ENCODE results near the gene CEMIP2. TPM values are rescaled to one million over a fixed set of nuclear protein-coding genes. Genes with fewer than 3 reads are reported as not detected.

The CEMIP2 gene
- total RNA-seq, 1 donor from 2014 or later, result 139 TPM

DNA sequence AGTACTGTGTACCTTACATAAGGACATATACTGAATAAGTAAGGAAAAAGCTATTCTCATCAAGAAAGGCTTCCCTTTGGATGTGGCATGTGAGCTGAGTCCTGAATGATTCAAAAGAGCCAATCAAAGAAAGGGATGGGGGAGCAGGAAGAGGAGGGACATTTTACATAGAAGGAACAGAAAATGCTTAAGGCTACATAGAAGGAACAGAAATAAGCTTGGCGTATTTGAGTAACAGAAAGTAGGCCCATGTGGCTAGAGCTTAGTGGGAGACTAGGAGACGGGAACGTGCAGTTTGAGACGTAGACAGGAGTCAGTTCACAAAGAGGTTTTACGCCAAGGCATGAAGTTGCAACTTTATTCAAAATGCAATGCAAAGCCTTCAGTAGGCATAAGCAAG, 126.3 kb downstream of the CEMIP2 start:
- H3K9me3 ChIP-seq (ENCODE audit: insufficient read depth, low read depth, low read length), result no peaks in the 10 kb centered on the region
- H3K36me3 ChIP-seq (ENCODE audit: insufficient read depth, low read length), result no peaks in the 10 kb centered on the region
- Mint-ChIP-seq H3K36me3 (ENCODE audit: low read depth, unreplicated experiment) (no peaks in the 10 kb centered on the region), H3K4me1 (ENCODE audit: low read depth, unreplicated experiment) (peaks cover 2% of the 10 kb centered on the region), H3K4me3 (ENCODE audit: unreplicated experiment) (no peak overlapping the region), H3K9me3 (ENCODE audit: unreplicated experiment) (no peaks in the 10 kb centered on the region), H3K27me3 (ENCODE audit: low read depth, unreplicated experiment) (peaks cover 2% of the 10 kb centered on the region), H3K27ac (ENCODE audit: unreplicated experiment) (no peak overlapping the region)
- no peaks in the 10 kb centered on the region for H3K79me2 ChIP-seq (ENCODE audit: insufficient read depth, low read length)
- TF ChIP-seq, protein P1, sequence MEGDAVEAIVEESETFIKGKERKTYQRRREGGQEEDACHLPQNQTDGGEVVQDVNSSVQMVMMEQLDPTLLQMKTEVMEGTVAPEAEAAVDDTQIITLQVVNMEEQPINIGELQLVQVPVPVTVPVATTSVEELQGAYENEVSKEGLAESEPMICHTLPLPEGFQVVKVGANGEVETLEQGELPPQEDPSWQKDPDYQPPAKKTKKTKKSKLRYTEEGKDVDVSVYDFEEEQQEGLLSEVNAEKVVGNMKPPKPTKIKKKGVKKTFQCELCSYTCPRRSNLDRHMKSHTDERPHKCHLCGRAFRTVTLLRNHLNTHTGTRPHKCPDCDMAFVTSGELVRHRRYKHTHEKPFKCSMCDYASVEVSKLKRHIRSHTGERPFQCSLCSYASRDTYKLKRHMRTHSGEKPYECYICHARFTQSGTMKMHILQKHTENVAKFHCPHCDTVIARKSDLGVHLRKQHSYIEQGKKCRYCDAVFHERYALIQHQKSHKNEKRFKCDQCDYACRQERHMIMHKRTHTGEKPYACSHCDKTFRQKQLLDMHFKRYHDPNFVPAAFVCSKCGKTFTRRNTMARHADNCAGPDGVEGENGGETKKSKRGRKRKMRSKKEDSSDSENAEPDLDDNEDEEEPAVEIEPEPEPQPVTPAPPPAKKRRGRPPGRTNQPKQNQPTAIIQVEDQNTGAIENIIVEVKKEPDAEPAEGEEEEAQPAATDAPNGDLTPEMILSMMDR (IDR thresholded peaks at IDR 0.05; ENCODE audit: insufficient read depth, low read depth, low read length), result no peak
- no peak for TF ChIP-seq EZH2 (IDR thresholded peaks at IDR 0.05; ENCODE audit: insufficient read depth, low read length)
- H4K20me1 ChIP-seq (ENCODE audit: insufficient read depth, low read length), result no peaks in the 10 kb centered on the region
- H2AFZ ChIP-seq (ENCODE audit: low read depth, low read length), result no peak overlapping the region
- DNase-seq (ENCODE audit: low read depth), result no peak
- FAIRE-seq, result no peak
- H3K4me3 ChIP-seq (ENCODE audit: insufficient read depth, low read depth, low read length), result no peak overlapping the region
- no peak overlapping the region for H3K9ac ChIP-seq (ENCODE audit: low read length)
- no peak overlapping the region for H3K4me2 ChIP-seq (ENCODE audit: low read length)
- H3K27ac ChIP-seq (ENCODE audit: low read depth, low read length), result no peak overlapping the region
- no peaks in the 10 kb centered on the region for H3K27me3 ChIP-seq (ENCODE audit: insufficient read depth, low read length)
- peaks cover 2% of the 10 kb centered on the region for H3K4me1 ChIP-seq (ENCODE audit: insufficient read depth, low read length)

DNA sequence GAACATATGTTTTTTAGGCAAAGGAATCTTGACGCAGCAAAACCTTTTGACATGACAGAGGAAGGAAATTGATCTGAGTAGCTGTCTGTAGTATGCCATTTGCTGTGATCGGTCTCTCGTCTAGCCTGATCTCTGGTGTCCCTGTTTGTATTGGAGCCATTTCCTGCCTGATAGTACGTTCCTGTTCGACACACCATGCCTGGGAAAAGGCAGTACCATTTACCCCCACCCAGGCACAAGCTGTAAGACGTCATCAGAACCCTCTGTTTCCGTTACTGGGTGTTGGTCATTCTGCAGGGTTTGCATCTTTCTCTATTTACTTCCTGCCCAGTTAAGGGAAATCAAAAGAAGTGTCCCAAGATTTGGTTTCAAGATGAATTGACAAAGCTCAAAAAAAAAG, 129.7 kb downstream of the CEMIP2 start:
- Mint-ChIP-seq H3K4me1 (ENCODE audit: low read depth, unreplicated experiment) (no peaks in the 10 kb centered on the region), H3K36me3 (ENCODE audit: low read depth, unreplicated experiment) (no peaks in the 10 kb centered on the region), H3K27ac (ENCODE audit: unreplicated experiment) (no peak overlapping the region), H3K9me3 (ENCODE audit: unreplicated experiment) (no peaks in the 10 kb centered on the region), H3K27me3 (ENCODE audit: low read depth, unreplicated experiment) (no peaks in the 10 kb centered on the region), H3K4me3 (ENCODE audit: unreplicated experiment) (no peak overlapping the region)
- no peak for TF ChIP-seq EZH2 (IDR thresholded peaks at IDR 0.05; ENCODE audit: insufficient read depth, low read length)
- TF ChIP-seq, protein P1 (IDR thresholded peaks at IDR 0.05; ENCODE audit: insufficient read depth, low read depth, low read length), result no peak
- Histone ChIP-seq H3K27ac (ENCODE audit: low read depth, low read length) (no peak overlapping the region), H3K4me3 (ENCODE audit: insufficient read depth, low read depth, low read length) (no peak overlapping the region), H3K79me2 (ENCODE audit: insufficient read depth, low read length) (no peaks in the 10 kb centered on the region), H3K4me2 (ENCODE audit: low read length) (no peak overlapping the region), H3K9ac (ENCODE audit: low read length) (no peak overlapping the region), H3K4me1 (ENCODE audit: insufficient read depth, low read length) (no peaks in the 10 kb centered on the region), H3K36me3 (ENCODE audit: insufficient read depth, low read length) (no peaks in the 10 kb centered on the region), H2AFZ (ENCODE audit: low read depth, low read length) (no peak overlapping the region), H4K20me1 (ENCODE audit: insufficient read depth, low read length) (no peaks in the 10 kb centered on the region), H3K9me3 (ENCODE audit: insufficient read depth, low read depth, low read length) (no peaks in the 10 kb centered on the region), H3K27me3 (ENCODE audit: insufficient read depth, low read length) (no peaks in the 10 kb centered on the region)
- FAIRE-seq (no peak), DNase-seq (ENCODE audit: low read depth) (no peak)

DNA sequence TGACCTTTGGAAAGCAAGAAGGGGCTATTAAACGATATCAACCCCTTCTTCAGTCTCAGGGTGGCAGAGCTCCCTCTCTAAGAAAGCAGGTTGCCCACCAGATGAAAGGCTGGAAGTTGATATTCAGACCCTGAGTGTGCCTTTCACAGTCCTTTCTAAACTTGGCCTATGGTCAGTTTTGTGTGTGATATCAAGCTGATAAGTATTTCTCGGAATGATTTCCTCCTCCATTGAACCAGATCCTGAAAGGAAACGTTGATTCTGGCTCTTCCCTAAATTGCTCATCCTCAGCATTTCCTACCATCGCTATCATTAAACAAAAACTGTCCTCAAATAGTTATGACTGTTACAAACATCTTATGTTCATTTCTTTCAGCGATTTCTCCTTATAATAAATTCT, 130.4 kb downstream of the CEMIP2 start:
- Histone ChIP-seq H3K9me3 (ENCODE audit: insufficient read depth, low read depth, low read length) (no peaks in the 10 kb centered on the region), H4K20me1 (ENCODE audit: insufficient read depth, low read length) (no peaks in the 10 kb centered on the region), H3K4me1 (ENCODE audit: insufficient read depth, low read length) (no peaks in the 10 kb centered on the region), H3K9ac (ENCODE audit: low read length) (no peak overlapping the region), H3K27ac (ENCODE audit: low read depth, low read length) (no peak overlapping the region), H3K4me2 (ENCODE audit: low read length) (no peak overlapping the region), H3K36me3 (ENCODE audit: insufficient read depth, low read length) (no peaks in the 10 kb centered on the region), H3K4me3 (ENCODE audit: insufficient read depth, low read depth, low read length) (no peak overlapping the region), H3K79me2 (ENCODE audit: insufficient read depth, low read length) (no peaks in the 10 kb centered on the region), H3K27me3 (ENCODE audit: insufficient read depth, low read length) (no peaks in the 10 kb centered on the region), H2AFZ (ENCODE audit: low read depth, low read length) (no peak overlapping the region)
- H3K36me3 Mint-ChIP-seq (ENCODE audit: low read depth, unreplicated experiment), result no peaks in the 10 kb centered on the region
- DNase-seq (ENCODE audit: low read depth), result no peak
- H3K27ac Mint-ChIP-seq (ENCODE audit: unreplicated experiment), result no peak overlapping the region
- no peak overlapping the region for H3K4me3 Mint-ChIP-seq (ENCODE audit: unreplicated experiment)
- H3K27me3 Mint-ChIP-seq (ENCODE audit: low read depth, unreplicated experiment), result no peaks in the 10 kb centered on the region
- H3K4me1 Mint-ChIP-seq (ENCODE audit: low read depth, unreplicated experiment), result no peaks in the 10 kb centered on the region
- H3K9me3 Mint-ChIP-seq (ENCODE audit: unreplicated experiment), result no peaks in the 10 kb centered on the region
- no peak for FAIRE-seq
- TF ChIP-seq, protein P1 (IDR thresholded peaks at IDR 0.05; ENCODE audit: insufficient read depth, low read depth, low read length), result no peak
- TF ChIP-seq EZH2 (IDR thresholded peaks at IDR 0.05; ENCODE audit: insufficient read depth, low read length), result no peak

Data from astrocyte (in vitro differentiated cells and primary cell).